HG03558 (cell line): Measurements from ENCODE around the gene DYDC1.

Experiments used
- ATAC-seq: cut with Tn5 transposase; IDR thresholded peaks from one replicate; pipeline ENCODE4 v1.9.1; 2021; ENCODE audit warnings: moderate number of reproducible peaks; ENCODE audit not compliant: unreplicated experiment; ENCODE audit errors: extremely low read depth

DYDC1 gene

GRCh38 chr10:80288849-80289248, 67.7 kb downstream of the DYDC1 start:
- no peak for ATAC-seq
